Lung microvascular endothelial cell (primary cell): ENCODE results near the gene NCKAP5. TPM values are rescaled to one million over a fixed set of nuclear protein-coding genes. Genes with fewer than 3 reads are reported as not detected.

ENCODE experiments used
- DNase-seq, 2 donors: peaks; one replicate each; pipeline versions ENCODE4 v3.0.0 to v3.0.0-alpha.2; 2010; ENCODE audit warnings: low read depth in 2 of 2
- total RNA-seq: library from RNA; depleted of rRNA; stranded (reverse); fragments of >200 nt; gene quantifications from 2 replicates; pipeline ENCODE4 v1.2.1, GENCODE V29; 2014

NCKAP5 gene
- total RNA-seq, result under 0.01 TPM in 2 replicates

DNA sequence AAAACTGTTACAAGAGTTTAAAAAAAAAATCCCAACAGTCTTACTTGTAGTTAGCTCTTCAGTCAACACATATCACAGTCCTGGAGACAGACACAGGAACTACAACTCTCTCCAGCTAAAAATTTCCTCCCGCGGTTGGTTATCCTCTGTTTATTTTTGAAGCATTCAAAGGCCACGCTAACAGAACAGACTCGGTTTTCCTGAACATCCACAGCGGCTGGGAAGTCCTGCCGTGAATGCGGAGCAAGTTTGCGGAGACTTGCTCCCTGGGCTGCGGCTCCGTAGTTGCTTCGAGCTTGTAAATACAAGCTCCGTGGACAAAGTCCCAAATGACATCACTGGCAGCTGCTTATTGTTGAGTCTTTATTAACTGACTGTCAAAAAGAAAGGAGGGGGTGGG, at the start of gene NCKAP5:
Gene NCKAP5 (minus strand): TSS at position 292 of the 400 bp plus-strand sequence. CDS start 50,937 bp downstream, outside the sequence.
- DNase-seq, result peak; percentile 9 to 76

GRCh38 chr2:133609664-133610063, 41.4 kb upstream of the NCKAP5 start:
- DNase-seq, result no peak

DNA sequence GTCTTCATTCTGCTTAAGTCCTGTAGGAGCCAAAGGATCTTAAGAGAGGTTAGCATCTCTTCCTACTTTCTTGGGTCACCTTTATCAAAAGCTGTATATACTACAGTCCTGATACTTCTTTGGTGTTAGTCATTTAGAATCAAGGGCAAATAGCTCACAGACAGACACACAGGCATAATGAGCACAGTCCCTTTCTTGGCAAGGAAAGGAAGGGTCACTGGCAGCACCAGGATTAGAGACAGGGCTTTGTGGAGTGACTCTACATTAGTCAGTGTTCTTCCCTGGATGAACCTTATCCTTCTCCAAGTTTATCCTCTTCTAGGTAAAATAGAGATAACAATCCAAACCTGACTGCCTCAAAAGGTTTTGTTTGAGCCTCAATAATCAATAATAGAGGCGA, 40.0 kb upstream of the NCKAP5 start:
- DNase-seq, result no peak

DNA sequence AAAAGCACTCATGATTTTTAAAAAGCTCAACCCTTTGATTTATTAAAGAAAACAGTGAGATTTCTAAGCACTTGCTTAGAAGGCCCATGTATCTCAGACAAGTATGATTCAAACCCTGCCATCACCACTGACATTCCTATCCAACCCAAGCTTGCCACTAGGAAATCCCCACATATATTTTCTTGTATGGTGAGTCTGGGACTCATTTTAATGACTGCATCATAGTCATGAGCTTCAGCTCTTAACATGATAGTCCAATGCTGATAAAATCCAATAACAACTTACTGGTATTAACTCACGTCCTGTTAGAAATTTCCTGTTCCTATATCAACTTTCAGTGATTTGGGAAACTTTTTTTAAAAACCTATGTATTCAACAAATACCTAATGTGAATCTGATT, 39.4 kb upstream of the NCKAP5 start:
- peak; percentile 3 to 77 for DNase-seq

DNA sequence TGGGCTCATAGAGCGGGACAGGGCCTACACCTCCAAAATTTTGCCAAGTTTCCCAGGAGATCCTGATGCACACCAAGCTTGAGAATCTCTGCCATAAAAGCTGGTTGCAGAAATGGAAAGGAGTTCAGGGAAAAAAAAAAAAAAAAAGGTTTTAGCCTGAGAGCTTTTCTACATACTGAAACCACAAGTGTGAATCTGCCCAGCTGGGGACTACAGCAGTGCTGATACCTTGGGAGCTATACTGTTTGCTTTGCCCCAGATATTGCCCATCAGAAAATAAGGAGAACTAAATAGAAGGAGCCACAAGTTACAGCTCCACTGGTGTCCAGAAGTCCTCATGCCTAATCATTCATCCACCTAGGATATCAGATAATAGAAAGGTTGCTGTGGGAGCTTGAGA, 38.4 kb upstream of the NCKAP5 start:
- DNase-seq, result no peak

DNA sequence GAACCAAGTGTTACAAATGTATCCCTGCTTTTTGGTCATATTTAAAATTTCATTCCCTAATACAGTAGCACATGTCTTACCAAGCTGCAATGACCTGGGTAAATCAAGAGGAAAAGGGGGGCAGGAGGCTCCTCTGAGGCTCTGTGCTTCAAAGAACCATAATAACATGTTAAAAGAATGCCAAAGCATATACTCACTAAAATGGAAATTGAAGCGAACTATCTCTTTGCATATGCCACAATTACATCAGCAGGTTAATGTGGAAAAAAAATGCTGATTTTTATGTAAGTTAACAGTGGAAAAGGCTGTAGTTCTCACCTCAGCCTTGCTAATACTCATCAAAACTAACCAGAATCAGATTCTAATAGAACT, 37.5 kb upstream of the NCKAP5 start:
- DNase-seq, result no peak

DNA sequence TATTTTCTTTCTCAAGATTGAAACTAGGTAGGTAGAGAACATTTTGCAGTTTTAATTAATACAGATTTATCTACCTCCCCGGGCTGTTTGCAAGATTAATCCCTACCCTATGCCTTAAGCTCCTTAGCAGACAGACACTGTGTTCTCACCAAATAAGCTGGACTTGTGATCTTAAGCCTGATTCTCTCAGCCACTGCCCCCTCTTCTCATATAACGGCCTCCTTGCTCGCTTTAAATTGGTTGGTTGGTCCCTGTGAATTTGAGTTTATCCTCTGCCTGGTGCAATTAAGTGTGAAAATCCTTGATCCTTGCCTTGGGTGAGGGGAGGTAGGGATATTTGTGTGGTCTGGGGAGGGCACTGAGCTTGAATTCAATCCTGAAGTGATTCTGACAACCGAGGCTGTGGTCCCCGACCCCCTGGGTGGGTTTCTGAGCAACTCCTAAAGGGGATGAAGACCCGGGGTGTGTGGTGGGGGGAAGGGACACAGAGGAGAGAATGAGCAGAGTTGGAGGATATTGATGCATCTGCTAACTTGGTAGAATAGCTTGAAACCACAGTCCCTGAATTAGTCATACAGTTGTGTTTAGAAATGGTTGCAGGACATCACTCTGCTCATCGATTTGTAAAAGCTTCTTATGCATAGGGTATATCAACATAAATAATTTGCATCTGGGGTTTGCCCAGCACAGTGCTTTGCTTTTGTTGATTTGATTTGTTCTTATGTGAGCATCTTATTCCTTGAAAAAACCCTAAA, 36.9 kb upstream of the NCKAP5 start:
- DNase-seq, result no peak

DNA sequence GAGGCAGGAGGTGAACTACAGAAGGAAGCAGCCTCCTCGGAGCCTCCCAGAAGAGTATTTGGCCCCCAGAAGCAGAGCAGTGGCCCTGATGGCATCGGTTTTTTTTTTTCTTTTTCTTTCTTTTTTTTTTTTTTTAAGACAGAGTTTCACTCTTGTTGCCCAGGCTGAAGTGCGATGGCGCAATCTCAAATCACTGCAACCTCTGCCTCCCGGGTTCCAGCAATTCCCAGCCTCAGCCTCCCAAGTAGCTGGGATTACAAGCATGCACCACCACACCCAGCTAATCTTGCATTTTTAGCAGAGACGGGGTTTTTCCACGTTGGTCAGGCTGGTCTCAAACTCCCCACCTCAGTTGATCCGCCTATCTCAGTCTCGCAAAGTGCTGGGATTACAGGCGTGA, 34.8 kb upstream of the NCKAP5 start:
- no peak for DNase-seq

GRCh38 chr2:133602538-133602937, 34.3 kb upstream of the NCKAP5 start:
- DNase-seq, result no peak

- DNase-seq, result no peak
These were observed 32.1 kb upstream of the NCKAP5 start for GRCh38 chr2:133600266-133600928.

DNA sequence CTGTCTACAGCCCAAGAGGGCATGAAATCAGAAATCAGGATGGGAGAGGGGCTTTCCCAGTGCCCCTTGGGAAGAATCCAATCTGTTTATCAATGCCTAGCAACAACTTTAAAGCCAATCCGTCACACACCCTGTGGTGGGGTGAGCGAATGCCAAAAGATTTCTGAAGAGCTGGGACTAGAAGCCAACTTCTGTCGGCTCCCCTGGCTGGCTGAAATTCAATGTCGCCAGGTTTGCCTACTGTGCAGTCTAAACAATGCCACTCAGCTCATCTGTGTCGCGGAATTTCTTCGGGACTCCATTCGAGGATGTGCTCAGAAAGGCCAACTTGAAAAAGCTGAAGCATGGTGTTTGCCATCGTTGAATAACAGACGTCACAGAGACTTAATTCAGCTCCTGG, 31.5 kb upstream of the NCKAP5 start:
- no peak for DNase-seq

GRCh38 chr2:133599211-133599803, 31.0 kb upstream of the NCKAP5 start:
- DNase-seq, result no peak

DNA sequence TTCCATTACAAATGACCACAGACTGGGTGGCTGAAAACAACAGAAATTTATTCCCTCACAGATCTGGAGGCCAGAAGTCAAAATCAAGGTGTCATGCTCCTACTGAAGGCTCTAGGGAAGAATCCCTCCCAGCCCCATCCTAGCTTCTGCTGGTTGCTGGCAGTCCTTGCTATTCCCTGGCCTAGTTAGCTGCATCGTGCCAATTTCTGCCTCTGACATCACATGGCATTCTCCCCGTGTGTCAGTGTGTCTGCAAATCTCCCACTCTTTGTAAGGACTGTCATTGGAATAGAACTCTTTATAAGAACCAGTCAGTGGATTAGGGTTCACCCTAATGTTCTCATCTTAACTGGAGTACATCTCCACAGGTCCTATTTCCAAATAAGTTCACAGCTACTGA, 30.5 kb upstream of the NCKAP5 start:
- no peak for DNase-seq

DNA sequence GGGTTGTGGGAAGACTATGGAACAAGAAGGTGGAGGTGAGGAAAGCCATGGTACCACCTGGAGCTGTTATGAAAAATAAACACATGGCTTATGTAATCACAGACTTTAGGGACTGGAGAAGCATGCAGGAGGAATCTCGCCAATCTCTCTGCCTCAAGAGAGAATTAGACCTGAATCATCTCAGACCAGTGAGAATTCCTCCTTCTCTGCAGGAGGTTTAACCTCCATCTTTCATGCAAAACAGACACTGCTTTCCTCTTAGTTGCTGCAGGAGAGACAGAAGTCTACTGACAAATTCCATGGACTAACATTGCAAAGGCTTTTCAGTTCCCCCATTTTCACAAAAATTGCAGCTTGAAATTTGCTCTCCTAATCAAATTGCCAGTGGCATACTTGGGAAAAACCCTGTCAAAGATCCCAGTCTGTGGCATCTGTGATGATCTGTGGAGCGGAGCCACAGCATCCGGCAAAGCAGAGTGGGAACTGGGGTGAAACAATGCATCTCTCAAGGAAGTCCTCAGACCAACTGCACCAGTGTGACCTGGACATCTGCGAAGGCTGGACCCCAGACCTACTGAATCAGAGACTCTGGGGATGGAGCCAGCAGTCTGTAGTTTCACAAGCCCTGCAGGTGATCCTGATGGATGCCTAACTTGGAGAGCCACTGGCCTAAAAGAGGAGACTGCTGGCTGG, 28.6 kb upstream of the NCKAP5 start:
- no peak for DNase-seq

DNA sequence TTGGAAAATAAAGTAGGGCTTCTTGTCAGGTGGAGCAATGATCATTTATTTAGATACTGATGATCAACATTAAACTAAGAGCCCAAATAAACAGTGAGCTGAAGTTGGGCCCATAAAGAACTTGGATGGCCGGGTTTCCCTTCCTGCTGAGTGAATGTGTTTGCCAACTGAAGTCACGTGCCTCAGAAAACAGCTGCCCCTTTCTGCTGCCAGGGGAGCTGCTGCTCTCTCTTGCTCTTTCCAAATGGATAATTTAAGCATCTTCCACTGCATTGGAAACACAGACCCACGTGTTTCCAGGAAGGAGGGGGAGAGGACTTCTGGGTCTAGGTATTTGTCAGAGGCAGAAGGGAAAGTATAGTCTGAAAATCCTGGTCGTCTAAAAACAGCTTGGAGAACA, 22.9 kb upstream of the NCKAP5 start:
- DNase-seq, result peak; percentile 27 to 71

DNA sequence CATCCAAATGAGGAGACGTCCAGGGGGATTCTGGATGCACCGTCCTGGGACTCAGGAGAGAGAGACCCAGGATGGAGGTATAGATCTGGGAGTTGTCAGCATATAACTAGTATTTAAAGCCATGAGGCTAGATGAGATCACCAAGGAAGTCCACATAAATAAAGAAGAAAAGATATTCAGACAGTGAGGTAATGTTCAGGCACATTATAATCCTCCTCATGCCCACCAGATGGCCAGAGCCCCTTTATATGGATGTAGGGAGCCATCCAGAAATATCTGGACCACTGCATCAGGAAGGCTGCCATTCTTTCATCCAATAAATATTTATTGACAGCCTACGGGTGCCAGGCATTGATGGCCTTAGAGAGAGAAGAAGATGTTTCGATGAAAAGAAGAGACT, 21.2 kb upstream of the NCKAP5 start:
- no peak for DNase-seq

DNA sequence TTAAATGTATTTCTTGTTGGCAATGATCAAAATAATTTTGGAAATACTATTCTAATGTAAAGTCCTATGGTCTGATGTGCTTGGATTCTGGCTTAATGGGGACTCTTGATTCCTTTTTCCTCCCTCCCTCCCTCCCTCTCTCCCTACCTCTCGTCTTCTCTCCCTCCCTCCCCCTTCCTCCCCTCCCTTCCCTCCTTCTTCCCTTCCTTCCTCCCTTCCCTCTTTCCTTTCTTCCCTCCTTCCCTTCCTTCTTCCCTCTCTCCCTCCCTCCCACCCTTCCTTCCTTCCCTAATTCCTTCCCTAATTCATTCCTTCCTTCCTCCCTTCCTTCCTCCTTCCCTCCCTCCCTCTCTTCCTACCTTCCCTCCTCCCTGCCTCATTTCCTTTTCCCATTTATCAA, 19.9 kb upstream of the NCKAP5 start:
- DNase-seq, result no peak

GRCh38 chr2:133586978-133587377, 18.7 kb upstream of the NCKAP5 start:
- no peak for DNase-seq

DNA sequence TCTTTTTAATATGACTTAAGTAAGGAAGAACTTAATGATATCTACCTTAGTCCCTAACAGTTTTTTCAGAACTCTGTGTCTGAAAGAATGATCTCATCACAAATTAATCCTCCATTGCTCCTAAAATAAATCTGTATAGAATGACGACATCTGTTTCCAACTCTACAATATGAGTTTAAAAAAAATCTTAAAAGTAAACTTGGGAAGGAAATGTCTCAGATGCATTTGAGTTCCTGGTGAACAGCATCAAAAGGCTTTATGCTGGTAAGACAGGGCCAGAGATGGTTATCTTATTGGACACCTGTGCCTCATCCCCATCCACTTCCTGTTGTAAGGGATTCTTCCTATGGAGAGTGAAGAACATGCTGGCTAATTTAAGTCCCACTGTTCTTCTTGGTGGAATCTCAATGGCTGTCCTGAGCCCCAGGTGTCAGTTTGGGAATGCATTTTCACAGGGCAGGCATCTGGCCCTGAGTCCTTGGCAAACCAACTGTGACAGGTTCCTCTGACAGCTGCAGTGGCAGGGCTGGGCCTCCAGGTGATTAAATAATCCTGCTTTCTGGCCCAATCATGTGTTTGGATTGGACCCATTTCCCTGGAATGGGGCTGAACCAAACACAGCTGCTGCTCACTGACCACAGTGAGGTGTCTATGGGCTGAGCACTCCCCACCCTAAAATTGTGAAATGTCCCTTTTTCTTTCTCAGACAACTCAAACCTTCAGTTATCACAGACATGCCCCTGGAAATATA, 12.9 kb upstream of the NCKAP5 start:
- peak; percentile 11 to 89 for DNase-seq

DNA sequence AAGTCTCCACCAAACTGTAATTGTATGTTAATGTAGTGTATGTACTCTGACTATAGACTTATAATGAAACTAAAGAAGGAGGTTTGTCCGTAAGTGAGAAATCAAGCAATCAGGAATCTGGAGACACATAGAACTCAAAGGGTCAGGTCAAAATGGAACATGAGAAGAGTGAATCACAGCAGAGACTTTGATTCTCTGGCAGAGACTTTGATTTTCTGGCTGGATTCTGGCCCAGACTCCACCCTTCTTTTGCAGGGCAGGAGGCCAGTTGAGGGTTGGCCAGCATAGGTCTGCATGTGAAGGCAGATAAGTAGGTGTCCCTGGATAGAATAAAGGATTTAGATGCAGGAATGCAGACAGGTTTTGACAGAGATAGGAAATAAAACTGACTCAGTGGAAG, 11.0 kb upstream of the NCKAP5 start:
- peak; percentile 36 to 88 for DNase-seq

DNA sequence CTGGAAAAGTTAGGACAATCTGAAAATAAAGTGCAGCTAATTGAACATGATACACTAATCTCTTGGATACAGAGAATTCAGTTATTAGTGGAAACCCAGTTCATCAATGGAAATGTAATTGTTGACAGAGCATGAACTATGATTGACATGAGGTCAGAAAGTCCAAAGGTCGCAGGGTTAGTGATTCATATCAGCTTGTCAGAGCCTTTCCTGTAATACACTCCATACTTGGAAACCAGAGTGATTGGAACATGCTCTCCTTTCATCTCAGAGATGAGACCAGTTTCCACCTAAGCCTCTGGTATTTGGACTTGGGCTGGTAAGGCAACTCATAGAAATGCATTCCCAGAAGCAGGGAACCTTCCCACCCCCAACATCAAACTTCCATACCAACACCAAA, 8.5 kb upstream of the NCKAP5 start:
- DNase-seq, result no peak

- peak in 1 of 2 donors; percentile 31 for DNase-seq
These were observed 6.4 kb upstream of the NCKAP5 start for GRCh38 chr2:133574620-133575019.
